GM19452 (cell line): ENCODE measurements around the gene SGPL1.
"Not testable (repeated sequence)": the region's sequence is repeated elsewhere in the genome, so short reads cannot be mapped to it uniquely, and the experiment has no call there.

ENCODE experiments used
- ATAC-seq: cut with Tn5 transposase; IDR thresholded peaks from one replicate; pipeline ENCODE4 v1.9.1; 2021; ENCODE audit not compliant: unreplicated experiment

Gene SGPL1, protein sequence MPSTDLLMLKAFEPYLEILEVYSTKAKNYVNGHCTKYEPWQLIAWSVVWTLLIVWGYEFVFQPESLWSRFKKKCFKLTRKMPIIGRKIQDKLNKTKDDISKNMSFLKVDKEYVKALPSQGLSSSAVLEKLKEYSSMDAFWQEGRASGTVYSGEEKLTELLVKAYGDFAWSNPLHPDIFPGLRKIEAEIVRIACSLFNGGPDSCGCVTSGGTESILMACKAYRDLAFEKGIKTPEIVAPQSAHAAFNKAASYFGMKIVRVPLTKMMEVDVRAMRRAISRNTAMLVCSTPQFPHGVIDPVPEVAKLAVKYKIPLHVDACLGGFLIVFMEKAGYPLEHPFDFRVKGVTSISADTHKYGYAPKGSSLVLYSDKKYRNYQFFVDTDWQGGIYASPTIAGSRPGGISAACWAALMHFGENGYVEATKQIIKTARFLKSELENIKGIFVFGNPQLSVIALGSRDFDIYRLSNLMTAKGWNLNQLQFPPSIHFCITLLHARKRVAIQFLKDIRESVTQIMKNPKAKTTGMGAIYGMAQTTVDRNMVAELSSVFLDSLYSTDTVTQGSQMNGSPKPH

DNA sequence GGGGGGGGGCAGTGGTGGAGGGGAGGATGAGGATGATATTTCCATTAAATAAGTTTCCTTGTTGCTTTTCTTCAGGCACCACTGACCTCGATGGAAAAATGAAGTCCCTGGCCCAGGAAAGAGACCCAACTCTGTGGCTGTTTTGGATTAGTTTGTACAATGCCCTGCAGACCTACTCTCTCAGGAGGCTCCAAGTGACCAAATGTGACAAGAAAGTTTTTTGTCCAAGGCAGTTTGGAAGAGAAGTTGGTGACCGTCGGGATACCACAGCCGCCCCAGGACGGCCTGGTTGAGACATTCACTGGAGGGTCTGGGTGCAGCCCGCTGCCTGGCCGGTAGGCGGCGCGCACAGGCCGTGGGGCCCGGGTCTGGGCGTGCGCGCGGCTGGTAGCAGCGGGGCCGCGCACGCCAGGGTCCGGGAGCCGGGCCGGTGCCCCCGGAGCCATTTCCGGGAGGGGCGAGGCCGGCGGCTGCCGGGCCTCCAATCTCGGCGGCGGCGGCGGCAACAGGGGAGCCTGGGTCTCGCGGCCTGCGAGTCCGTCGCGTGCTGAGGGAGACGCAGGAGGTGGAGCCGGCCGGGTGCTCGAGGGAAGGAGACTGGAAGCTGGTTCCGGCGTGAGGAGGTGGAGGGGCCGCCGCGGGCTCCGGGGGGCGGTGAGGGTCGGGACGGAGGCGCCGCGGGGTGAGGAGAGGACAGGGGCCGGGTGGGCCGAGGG, at the start of gene SGPL1:
Gene SGPL1, plus strand, starts transcription at position 445 of the 716 bp plus-strand sequence. CDS start 906 bp downstream, outside the sequence.
- peak; percentile 85 for ATAC-seq

- ATAC-seq = not testable (repeated sequence)
Measured at GRCh38 chr10:70768026-70768685, 47.6 kb upstream of the SGPL1 start.

- ATAC-seq = no peak
Measured at GRCh38 chr10:70769121-70769520, 46.6 kb upstream of the SGPL1 start.

- ATAC-seq = no peak
Measured at GRCh38 chr10:70770001-70770400, 45.7 kb upstream of the SGPL1 start.

DNA sequence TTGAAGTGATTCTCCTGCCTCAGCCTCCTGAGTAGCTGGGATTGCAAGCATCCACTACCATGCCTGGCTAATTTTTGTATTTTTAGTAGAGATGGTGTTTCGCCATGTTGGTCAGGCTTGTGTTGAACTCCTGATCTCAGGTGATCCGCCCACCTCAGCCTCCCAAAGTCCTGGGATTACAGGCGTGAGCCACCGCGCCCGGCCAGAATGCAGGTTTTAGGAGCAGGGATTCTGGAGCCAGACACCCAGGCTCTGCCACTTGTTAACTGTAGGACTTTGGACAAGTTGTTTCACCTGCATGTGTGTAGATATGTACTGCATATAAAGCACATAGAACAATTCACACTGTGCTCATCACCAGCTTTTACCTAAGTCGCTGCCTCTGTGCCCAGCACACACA, 45.2 kb upstream of the SGPL1 start:
- not testable (repeated sequence) for ATAC-seq

DNA sequence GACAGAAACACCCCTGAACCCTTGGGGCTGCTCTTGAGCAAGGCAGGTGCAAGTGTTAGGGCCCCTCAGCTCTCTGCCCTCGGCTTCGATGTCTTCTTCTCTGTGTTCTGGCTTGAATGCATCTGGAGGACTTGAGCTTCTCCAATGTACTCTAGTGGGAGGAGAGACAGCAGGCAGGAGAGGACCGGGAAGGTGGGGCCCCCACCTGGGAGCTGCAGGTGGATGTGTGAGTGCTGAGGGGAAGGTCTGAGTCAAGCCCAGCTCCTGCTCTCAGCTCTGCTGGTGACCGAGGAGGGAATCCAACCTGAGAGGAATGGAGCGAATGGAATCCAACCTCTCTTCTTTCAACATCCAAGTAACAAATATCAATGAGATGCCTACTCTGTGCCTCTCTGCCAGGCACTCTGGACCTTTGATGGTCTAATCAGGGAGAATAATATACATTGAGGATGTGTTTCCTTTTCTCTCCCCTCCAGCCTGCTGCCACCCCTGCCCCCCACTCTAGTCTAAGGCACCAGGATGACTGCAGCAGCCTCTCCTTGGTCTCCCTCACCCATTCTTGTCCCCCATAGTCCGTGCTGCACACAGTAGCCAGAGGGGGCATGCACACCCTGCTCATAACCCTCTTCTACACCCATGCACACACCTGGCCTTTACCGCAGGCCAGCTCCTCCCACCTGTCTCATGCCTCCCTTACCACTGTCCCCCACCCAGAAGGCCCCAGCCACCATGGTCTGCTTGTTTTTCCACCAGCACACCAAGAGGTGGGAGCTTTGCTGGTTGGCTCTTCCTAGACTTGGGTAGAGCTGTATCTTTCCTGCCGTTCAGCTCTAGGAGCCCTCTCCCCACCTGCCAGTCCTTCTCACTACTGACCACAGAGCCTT, 44.2 kb upstream of the SGPL1 start:
- ATAC-seq = no peak

- no peak for ATAC-seq
Measured at GRCh38 chr10:70772627-70773026, 43.1 kb upstream of the SGPL1 start.

GRCh38 chr10:70773461-70773860, 42.3 kb upstream of the SGPL1 start:
- no peak for ATAC-seq

- ATAC-seq = no peak
Measured at GRCh38 chr10:70773965-70774809, 41.6 kb upstream of the SGPL1 start.

DNA sequence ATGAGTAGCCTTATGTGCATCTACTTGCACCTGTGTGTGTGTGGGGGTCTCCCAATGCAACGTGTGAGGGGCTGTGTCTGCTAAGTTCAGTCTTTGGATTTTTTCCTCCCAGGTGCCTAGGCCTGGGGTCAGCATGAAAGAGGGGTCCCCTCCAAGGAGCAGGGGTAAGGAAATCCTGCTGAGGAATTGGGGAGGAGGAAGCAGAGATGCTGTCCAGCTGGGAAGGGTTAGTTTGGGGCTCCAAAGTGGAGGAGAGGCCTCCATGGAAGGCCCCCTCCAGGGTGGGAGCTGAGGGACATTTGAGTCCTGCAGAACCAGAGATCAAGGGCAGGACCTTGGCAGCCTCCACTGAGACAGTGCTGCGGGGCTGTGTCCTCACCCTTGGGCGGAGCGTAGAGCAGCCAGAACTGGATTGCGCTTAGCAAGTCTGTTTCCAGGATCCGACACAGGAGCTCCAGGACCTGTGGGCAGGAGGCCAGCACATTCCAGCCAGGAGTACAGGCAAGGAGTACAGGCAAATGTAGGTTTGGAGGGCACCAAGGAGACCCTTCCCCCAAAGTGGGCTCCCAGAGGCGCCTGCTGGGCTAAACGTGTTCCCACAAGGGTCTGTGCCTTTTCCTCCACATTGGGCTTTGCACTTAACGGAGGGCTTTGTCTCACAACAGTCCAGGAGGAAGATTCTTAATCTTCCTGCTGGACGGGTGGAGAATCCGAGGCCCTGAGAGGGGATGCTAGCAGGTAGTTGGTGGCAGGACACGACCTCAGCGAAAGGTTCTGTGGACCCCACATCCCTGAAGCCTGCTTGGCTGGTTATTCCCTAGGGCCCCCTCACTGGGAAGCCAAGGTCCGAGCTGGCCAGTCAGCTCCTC, 40.7 kb upstream of the SGPL1 start:
- ATAC-seq = no peak

DNA sequence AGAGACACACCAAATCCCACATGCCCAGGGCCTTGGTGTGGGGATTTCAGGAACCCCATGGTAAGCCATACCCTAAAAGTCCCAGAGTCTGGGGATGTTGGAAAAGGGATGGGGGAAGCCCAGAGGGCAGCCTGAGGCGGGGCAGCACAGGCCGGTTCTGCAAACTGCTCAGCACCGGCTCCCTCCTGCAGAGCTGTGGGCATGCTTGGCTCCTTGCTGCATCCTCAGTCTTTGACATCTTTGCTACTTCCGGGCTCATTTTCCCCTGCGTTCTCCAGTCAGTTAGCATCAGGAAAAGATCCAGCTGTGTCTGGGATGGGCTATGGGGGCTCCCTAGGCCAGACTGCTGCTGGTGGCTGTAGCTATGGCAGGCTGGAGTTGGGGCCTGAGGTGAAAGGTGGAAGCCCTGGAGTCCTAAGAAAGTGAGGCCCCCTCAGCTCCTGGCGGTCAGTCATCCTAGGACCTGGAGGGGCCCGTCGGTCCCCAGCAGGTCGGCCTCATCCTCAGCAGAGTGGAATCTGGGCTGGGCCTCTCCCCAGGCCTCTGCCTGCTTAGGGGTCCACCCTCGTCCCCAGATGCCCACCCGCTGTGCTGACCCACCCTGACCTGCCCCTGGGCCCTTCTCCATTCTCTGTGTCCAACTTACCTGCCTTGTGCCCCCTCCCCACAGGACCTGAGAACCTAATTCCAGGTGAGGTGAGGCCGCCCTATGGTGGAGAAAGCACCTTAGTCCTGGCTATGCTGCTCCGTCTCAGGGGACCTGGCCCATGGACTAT, 39.9 kb upstream of the SGPL1 start:
- ATAC-seq = no peak

GRCh38 chr10:70776455-70777005, 39.2 kb upstream of the SGPL1 start:
- no peak for ATAC-seq

- ATAC-seq = no peak
Measured at GRCh38 chr10:70777063-70777875, 38.5 kb upstream of the SGPL1 start.

GRCh38 chr10:70778267-70778924, 37.4 kb upstream of the SGPL1 start:
- no peak for ATAC-seq

DNA sequence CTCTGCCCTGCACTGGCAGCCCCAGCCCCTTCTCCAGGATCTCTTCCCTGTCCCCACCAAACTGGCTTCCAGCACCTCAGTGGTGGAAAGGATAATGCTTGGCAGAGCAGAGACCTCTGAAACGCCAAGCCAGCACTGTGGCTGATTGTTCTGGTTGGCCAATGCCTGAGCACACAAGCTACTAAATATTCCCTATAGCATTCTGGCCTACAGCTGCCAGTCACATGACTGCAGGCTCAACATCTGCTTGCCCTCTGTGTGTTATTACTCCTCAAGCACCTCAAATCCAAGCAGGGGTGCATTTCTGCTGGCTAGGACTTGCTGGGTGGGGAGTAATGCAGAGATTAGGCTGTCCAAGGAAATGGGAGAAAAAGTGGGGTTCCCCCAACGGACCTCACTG, 36.7 kb upstream of the SGPL1 start:
- no peak for ATAC-seq
